Measurements from ENCODE around the gene FCHSD2.
"Not testable (repeated sequence)": the region's sequence is repeated elsewhere in the genome, so short reads cannot be mapped to it uniquely, and the experiment has no call there.

FCHSD2 gene

GRCh38 chr11:73137262-73137943 lies 4.7 kb downstream of the FCHSD2 start:
- DNase-seq, result peak in 2 of 3 donors; percentile 43 to 53
- peaks cover 20 to 42% (median 29%) of the 10 kb centered on the region in 4 experiments for H3K4me1 ChIP-seq (ENCODE audit: control extremely low read depth in 1 of 4, control insufficient read depth in 4 of 4, insufficient read depth in 4 of 4, low read length in 3 of 4)
- no peaks in the 10 kb centered on the region for H3K9me3 ChIP-seq (ENCODE audit: control extremely low read depth in 1 of 5, control insufficient read depth in 4 of 5, insufficient read depth in 2 of 5, low read depth in 1 of 5, low read length in 4 of 5)
- peak overlapping the region in 3 of 7 experiments; percentile 15 to 45 (median 25) for H3K4me3 ChIP-seq (ENCODE audit: control insufficient read depth in 1 of 7, extremely low read depth in 1 of 7, insufficient read depth in 4 of 7, low read depth in 2 of 7, low read length in 6 of 7)
- ChIA-PET POLR2A (interaction anchor here (1.1 kb wide), 1 partner anchor 21 kb away, joined by 3 read pairs; no protein-coding TSS in a partner anchor), CTCF (interaction anchor here (1.1 to 4.7 kb wide), 7 partner anchors 12 to 60 kb away, joined by 3 to 33 read pairs (median 6); no protein-coding TSS in a partner anchor)
- H3K36me3 ChIP-seq (ENCODE audit: control insufficient read depth in 4 of 4, insufficient read depth in 4 of 4, low read length in 3 of 4), result peaks cover 4 to 39% (median 13%) of the 10 kb centered on the region in 4 experiments
- H3K27me3 ChIP-seq (replicated peaks in 2 of 5; ENCODE audit: control insufficient read depth in 4 of 5, insufficient read depth in 5 of 5, low read length in 4 of 5), result no peaks in the 10 kb centered on the region
- peak overlapping the region in 1 of 2 experiments; percentile 19 for H3K27ac ChIP-seq (ENCODE audit: insufficient read depth in 1 of 2, low read depth in 1 of 2, low read length in 2 of 2, poor library complexity in 1 of 2, severe bottlenecking in 2 of 2)
- 0% methylated on average over 3 of the region's 5 CpGs for WGBS (ENCODE audit: insufficient coverage)

GRCh38 chr11:73136722-73137121 lies 5.4 kb downstream of the FCHSD2 start:
- H3K27me3 ChIP-seq (replicated peaks in 2 of 5; ENCODE audit: control insufficient read depth in 4 of 5, insufficient read depth in 5 of 5, low read length in 4 of 5); H3K27ac ChIP-seq (ENCODE audit: insufficient read depth in 1 of 2, low read depth in 1 of 2, low read length in 2 of 2, poor library complexity in 1 of 2, severe bottlenecking in 2 of 2); H3K4me3 ChIP-seq (ENCODE audit: control insufficient read depth in 1 of 7, extremely low read depth in 1 of 7, insufficient read depth in 4 of 7, low read depth in 2 of 7, low read length in 6 of 7); DNase-seq; H3K9me3 ChIP-seq (ENCODE audit: control extremely low read depth in 1 of 5, control insufficient read depth in 4 of 5, insufficient read depth in 2 of 5, low read depth in 1 of 5, low read length in 4 of 5): not testable (repeated sequence)
- WGBS (ENCODE audit: insufficient coverage), result no CpG with 5 or more reads among the region's 8 CpGs
- peaks cover 7 to 45% (median 15%) of the 10 kb centered on the region in 4 experiments for H3K36me3 ChIP-seq (ENCODE audit: control insufficient read depth in 4 of 4, insufficient read depth in 4 of 4, low read length in 3 of 4)
- peaks cover 20 to 42% (median 29%) of the 10 kb centered on the region in 4 experiments for H3K4me1 ChIP-seq (ENCODE audit: control extremely low read depth in 1 of 4, control insufficient read depth in 4 of 4, insufficient read depth in 4 of 4, low read length in 3 of 4)
- ChIA-PET CTCF (interaction anchor here (0.9 to 4.7 kb wide), 8 partner anchors 11 to 411 kb away, joined by 3 to 33 read pairs (median 6); no protein-coding TSS in a partner anchor), POLR2A (interaction anchor here (0.7 to 1.1 kb wide), 4 partner anchors 9 to 89 kb away, joined by 3 to 5 read pairs (median 4); no protein-coding TSS in a partner anchor)

- no peak for DNase-seq
- Histone ChIP-seq H3K27ac (ENCODE audit: insufficient read depth in 1 of 2, low read depth in 1 of 2, low read length in 2 of 2, poor library complexity in 1 of 2, severe bottlenecking in 2 of 2) (no peak overlapping the region), H3K9me3 (ENCODE audit: control extremely low read depth in 1 of 5, control insufficient read depth in 4 of 5, insufficient read depth in 2 of 5, low read depth in 1 of 5, low read length in 4 of 5) (no peaks in the 10 kb centered on the region), H3K4me1 (ENCODE audit: control extremely low read depth in 1 of 4, control insufficient read depth in 4 of 4, insufficient read depth in 4 of 4, low read length in 3 of 4) (peaks cover 18 to 38% (median 26%) of the 10 kb centered on the region in 4 experiments), H3K4me3 (ENCODE audit: control insufficient read depth in 1 of 7, extremely low read depth in 1 of 7, insufficient read depth in 4 of 7, low read depth in 2 of 7, low read length in 6 of 7) (no peak overlapping the region), H3K27me3 (replicated peaks in 2 of 5; ENCODE audit: control insufficient read depth in 4 of 5, insufficient read depth in 5 of 5, low read length in 4 of 5) (no peaks in the 10 kb centered on the region), H3K36me3 (ENCODE audit: control insufficient read depth in 4 of 4, insufficient read depth in 4 of 4, low read length in 3 of 4) (peaks cover 7 to 50% (median 15%) of the 10 kb centered on the region in 4 experiments)
- CTCF ChIA-PET, result interaction anchor here (0.7 to 4.7 kb wide), 8 partner anchors 10 to 410 kb away, joined by 3 to 33 read pairs (median 5); no protein-coding TSS in a partner anchor
- POLR2A ChIA-PET, result interaction anchor here (0.7 to 1.1 kb wide), 3 partner anchors 8 to 88 kb away, joined by 3 to 5 read pairs (median 4); no protein-coding TSS in a partner anchor
- 92% methylated on average over 3 of the region's 6 CpGs for WGBS (ENCODE audit: insufficient coverage)
These were observed 6.5 kb downstream of the FCHSD2 start for GRCh38 chr11:73135346-73136284.

GRCh38 chr11:73132349-73132748 lies 9.8 kb downstream of the FCHSD2 start:
- CTCF ChIA-PET, result interaction anchor here (0.9 to 1.3 kb wide), 3 partner anchors 9 to 45 kb away, joined by 3 to 5 read pairs (median 5); no protein-coding TSS in a partner anchor
- POLR2A ChIA-PET, result interaction anchor here (0.6 kb wide), 1 partner anchor 114 kb away, joined by 5 read pairs; no protein-coding TSS in a partner anchor
- not testable (repeated sequence) for H3K27me3 ChIP-seq (replicated peaks in 2 of 5; ENCODE audit: control insufficient read depth in 4 of 5, insufficient read depth in 5 of 5, low read length in 4 of 5); H3K9me3 ChIP-seq (ENCODE audit: control extremely low read depth in 1 of 5, control insufficient read depth in 4 of 5, insufficient read depth in 2 of 5, low read depth in 1 of 5, low read length in 4 of 5); DNase-seq; H3K27ac ChIP-seq (ENCODE audit: insufficient read depth in 1 of 2, low read depth in 1 of 2, low read length in 2 of 2, poor library complexity in 1 of 2, severe bottlenecking in 2 of 2); H3K4me3 ChIP-seq (ENCODE audit: control insufficient read depth in 1 of 7, extremely low read depth in 1 of 7, insufficient read depth in 4 of 7, low read depth in 2 of 7, low read length in 6 of 7); H3K4me1 ChIP-seq (ENCODE audit: control extremely low read depth in 1 of 4, control insufficient read depth in 4 of 4, insufficient read depth in 4 of 4, low read length in 3 of 4)
- 100% methylated on average over 1 of the region's 2 CpGs for WGBS (ENCODE audit: insufficient coverage)
- H3K36me3 ChIP-seq (ENCODE audit: control insufficient read depth in 4 of 4, insufficient read depth in 4 of 4, low read length in 3 of 4), result peaks cover 7 to 67% (median 24%) of the 10 kb centered on the region in 4 experiments

GRCh38 chr11:73130181-73130580 lies 11.9 kb downstream of the FCHSD2 start:
- Histone ChIP-seq H3K27me3 (replicated peaks in 2 of 5; ENCODE audit: control insufficient read depth in 4 of 5, insufficient read depth in 5 of 5, low read length in 4 of 5) (no peaks in the 10 kb centered on the region), H3K4me1 (ENCODE audit: control extremely low read depth in 1 of 4, control insufficient read depth in 4 of 4, insufficient read depth in 4 of 4, low read length in 3 of 4) (no peaks in the 10 kb centered on the region), H3K9me3 (ENCODE audit: control extremely low read depth in 1 of 5, control insufficient read depth in 4 of 5, insufficient read depth in 2 of 5, low read depth in 1 of 5, low read length in 4 of 5) (peaks cover 0 to 8% (median 4%) of the 10 kb centered on the region in 5 experiments), H3K4me3 (ENCODE audit: control insufficient read depth in 1 of 7, extremely low read depth in 1 of 7, insufficient read depth in 4 of 7, low read depth in 2 of 7, low read length in 6 of 7) (no peak overlapping the region), H3K36me3 (ENCODE audit: control insufficient read depth in 4 of 4, insufficient read depth in 4 of 4, low read length in 3 of 4) (peaks cover 7 to 69% (median 35%) of the 10 kb centered on the region in 4 experiments), H3K27ac (ENCODE audit: insufficient read depth in 1 of 2, low read depth in 1 of 2, low read length in 2 of 2, poor library complexity in 1 of 2, severe bottlenecking in 2 of 2) (no peak overlapping the region)
- DNase-seq, result no peak
- CTCF ChIA-PET, result no interaction called here
- POLR2A ChIA-PET, result no interaction called here
- WGBS (ENCODE audit: insufficient coverage), result no CpG with 5 or more reads among the region's 1 CpG

- Histone ChIP-seq H3K4me1 (ENCODE audit: control extremely low read depth in 1 of 4, control insufficient read depth in 4 of 4, insufficient read depth in 4 of 4, low read length in 3 of 4) (no peaks in the 10 kb centered on the region), H3K9me3 (ENCODE audit: control extremely low read depth in 1 of 5, control insufficient read depth in 4 of 5, insufficient read depth in 2 of 5, low read depth in 1 of 5, low read length in 4 of 5) (peaks cover 0 to 16% (median 8%) of the 10 kb centered on the region in 5 experiments), H3K27me3 (replicated peaks in 2 of 5; ENCODE audit: control insufficient read depth in 4 of 5, insufficient read depth in 5 of 5, low read length in 4 of 5) (no peaks in the 10 kb centered on the region), H3K4me3 (ENCODE audit: control insufficient read depth in 1 of 7, extremely low read depth in 1 of 7, insufficient read depth in 4 of 7, low read depth in 2 of 7, low read length in 6 of 7) (no peak overlapping the region), H3K36me3 (ENCODE audit: control insufficient read depth in 4 of 4, insufficient read depth in 4 of 4, low read length in 3 of 4) (peaks cover 12 to 72% (median 37%) of the 10 kb centered on the region in 4 experiments), H3K27ac (ENCODE audit: insufficient read depth in 1 of 2, low read depth in 1 of 2, low read length in 2 of 2, poor library complexity in 1 of 2, severe bottlenecking in 2 of 2) (no peak overlapping the region)
- DNase-seq, result no peak
- WGBS (ENCODE audit: insufficient coverage), result 95% methylated on average over 9 of the region's 10 CpGs
- CTCF ChIA-PET, result interaction anchor here (0.6 kb wide), 1 partner anchor 201 kb away, joined by 4 read pairs; no protein-coding TSS in a partner anchor
- POLR2A ChIA-PET, result interaction anchor here (1.2 kb wide), 1 partner anchor 25 kb away, joined by 3 read pairs; no protein-coding TSS in a partner anchor
These were observed 12.9 kb downstream of the FCHSD2 start for GRCh38 chr11:73129198-73129597.

Data from common myeloid progenitor, CD34-positive (primary cell).